Fibroblast of mammary gland (primary cell): ENCODE measurements around the gene UBC.

Experiments used
- DNase-seq: peaks from one replicate; pipeline ENCODE4 v3.0.0-alpha.2; 2010; ENCODE audit warnings: low read depth
- H3K4me3 ChIP-seq: 2 replicates; pipeline ENCODE4 v1.5.1; 2011; ENCODE audit warnings: low read depth, mild to moderate bottlenecking, low read length, moderate library complexity; ENCODE audit not compliant: control insufficient read depth
- TF ChIP-seq, protein P1 (sequence below): conservative IDR thresholded peaks from 2 replicates; pipeline ENCODE4 v1.5.1; 2011; ENCODE audit warnings: low read depth, low read length, inconsistent platforms; ENCODE audit not compliant: control insufficient read depth, insufficient read depth

Gene UBC

GRCh38 chr12:124952801-124953200 is 38.4 kb upstream of the UBC start:
- TF ChIP-seq, protein P1, sequence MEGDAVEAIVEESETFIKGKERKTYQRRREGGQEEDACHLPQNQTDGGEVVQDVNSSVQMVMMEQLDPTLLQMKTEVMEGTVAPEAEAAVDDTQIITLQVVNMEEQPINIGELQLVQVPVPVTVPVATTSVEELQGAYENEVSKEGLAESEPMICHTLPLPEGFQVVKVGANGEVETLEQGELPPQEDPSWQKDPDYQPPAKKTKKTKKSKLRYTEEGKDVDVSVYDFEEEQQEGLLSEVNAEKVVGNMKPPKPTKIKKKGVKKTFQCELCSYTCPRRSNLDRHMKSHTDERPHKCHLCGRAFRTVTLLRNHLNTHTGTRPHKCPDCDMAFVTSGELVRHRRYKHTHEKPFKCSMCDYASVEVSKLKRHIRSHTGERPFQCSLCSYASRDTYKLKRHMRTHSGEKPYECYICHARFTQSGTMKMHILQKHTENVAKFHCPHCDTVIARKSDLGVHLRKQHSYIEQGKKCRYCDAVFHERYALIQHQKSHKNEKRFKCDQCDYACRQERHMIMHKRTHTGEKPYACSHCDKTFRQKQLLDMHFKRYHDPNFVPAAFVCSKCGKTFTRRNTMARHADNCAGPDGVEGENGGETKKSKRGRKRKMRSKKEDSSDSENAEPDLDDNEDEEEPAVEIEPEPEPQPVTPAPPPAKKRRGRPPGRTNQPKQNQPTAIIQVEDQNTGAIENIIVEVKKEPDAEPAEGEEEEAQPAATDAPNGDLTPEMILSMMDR, result no peak
- DNase-seq, result no peak
- H3K4me3 ChIP-seq, result no peak overlapping the region

- TF ChIP-seq, protein P1, result no peak
- no peak for DNase-seq
- H3K4me3 ChIP-seq, result no peak overlapping the region
Measured at GRCh38 chr12:124952295-124952694, 37.8 kb upstream of the UBC start.

DNA sequence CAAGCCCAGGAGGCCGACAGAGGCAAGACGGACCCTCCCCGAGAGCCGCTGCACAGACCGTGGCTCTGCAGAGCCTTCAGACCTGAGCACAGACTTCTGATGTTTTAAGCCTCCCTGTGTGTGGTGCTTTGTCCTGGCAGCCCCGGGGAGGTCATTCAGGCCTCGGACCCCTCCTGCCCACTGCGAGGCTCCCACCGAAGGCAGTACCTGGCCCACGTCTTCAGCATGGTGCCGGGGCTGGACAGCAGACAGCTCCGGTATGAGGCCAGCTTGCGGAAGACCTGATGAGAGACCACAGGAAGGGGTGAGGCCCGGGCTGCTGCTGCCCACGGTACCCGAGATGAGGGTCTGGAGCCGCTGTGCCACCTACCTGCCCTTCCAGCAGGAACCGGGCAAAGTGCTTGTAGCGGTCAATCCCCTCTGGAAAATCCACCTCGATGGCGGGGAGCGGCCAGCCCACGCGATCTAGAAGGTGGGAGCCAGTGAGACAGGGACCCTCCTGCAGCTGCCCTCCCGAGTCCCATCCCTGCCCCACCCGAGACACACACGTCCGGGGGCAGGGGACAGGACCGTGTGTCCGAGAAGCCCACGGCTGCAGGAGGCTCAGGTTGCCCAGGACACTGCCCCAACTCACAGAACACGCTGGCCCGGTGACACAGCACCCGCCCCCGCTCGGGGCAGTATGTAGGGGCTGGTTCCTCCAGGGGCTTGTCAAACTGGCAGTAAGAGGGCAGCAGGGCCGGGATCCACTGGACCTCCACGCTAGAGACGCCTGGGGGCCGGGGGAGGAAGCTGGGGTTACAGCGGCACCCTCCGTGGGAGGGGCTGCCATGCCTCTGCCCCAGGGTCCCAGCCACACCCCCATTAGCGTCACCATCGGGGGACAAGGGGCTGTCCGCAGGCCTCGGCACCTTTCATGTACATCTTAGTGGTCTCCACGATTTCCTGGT is 35.6 kb upstream of the UBC start:
- no peak for DNase-seq
- H3K4me3 ChIP-seq, result no peak overlapping the region
- TF ChIP-seq, protein P1, result no peak

DNA sequence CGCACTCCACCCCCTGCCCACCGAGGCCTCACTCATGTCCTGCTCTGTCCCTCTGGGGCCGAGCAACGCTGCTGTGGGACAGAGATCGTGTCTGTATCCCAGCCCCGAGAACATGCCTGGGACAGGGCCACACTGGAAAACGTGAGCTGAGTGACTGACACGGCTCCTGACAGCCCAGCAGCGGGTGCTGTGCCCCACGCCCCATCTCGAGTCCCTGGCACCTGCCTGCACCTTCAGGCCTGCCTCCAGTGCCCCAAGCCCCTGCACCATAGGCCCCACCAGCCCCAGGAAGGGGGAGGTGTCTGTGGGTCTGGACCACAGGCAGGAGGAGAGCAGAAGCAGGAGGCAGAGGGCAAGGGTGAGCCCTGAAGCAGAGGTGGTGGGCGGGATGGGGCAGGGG is 34.6 kb upstream of the UBC start:
- no peak for DNase-seq
- no peak overlapping the region for H3K4me3 ChIP-seq
- TF ChIP-seq, protein P1, result no peak

DNA sequence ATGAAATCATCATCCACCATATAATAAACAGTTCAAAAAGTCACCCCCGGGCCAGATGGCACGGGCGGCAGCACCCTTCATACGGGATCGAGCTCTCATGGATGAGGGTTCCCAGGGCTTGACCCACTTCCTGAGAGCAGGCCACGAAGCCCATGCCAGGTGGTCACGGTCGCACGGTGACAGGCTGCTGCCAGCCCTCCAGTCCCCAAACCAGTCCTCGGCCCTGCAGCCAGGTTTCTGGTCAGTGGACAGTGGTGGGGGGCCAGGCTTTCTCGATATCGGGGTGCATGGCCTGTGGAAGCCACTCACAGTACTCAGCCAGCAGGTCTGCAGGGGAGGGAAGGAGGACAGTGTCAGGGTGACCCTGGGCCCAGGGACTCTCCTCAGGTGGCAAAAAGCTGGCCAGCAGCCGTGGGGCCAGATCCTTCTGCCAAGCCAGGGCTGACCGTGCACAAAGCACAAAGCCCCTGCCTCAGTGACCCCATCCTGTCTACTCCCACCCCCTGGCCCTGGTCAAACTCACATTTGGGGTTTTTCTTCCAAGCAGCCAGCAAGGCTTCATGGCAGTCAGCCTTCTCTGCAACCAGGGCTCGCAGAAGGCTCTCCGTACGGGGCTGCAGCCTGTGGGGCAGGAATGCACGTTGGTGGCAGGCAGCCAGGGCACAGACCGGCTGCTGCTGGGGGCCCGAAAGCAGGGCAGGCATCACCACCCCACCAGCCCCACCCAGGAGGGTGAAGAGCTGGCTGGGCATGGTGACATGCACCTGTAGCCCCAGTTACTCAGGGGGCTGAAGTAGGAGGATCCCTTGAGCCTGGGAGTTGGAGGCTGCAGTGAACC is 33.3 kb upstream of the UBC start:
- no peak for DNase-seq
- TF ChIP-seq, protein P1, result no peak
- no peak overlapping the region for H3K4me3 ChIP-seq

GRCh38 chr12:124947013-124947412 is 32.6 kb upstream of the UBC start:
- TF ChIP-seq, protein P1, result no peak
- no peak for DNase-seq
- no peak overlapping the region for H3K4me3 ChIP-seq
